B cell (primary cell): ENCODE measurements around the gene JMY.

ENCODE experiments used
- CTCF ChIP-seq: fragments of 200-600 bp; IDR thresholded peaks from one replicate; pipeline ENCODE4 v1.8.0; 2022; ENCODE audit warnings: antibody characterized with exemption, mild to moderate bottlenecking
- EZH2 ChIP-seq: IDR thresholded peaks from 2 replicates; pipeline ENCODE4 v1.6.1; 2012; ENCODE audit warnings: borderline replicate concordance, low read depth, mild to moderate bottlenecking, moderate library complexity, low read length; ENCODE audit not compliant: insufficient read depth, poor library complexity, severe bottlenecking

DNA sequence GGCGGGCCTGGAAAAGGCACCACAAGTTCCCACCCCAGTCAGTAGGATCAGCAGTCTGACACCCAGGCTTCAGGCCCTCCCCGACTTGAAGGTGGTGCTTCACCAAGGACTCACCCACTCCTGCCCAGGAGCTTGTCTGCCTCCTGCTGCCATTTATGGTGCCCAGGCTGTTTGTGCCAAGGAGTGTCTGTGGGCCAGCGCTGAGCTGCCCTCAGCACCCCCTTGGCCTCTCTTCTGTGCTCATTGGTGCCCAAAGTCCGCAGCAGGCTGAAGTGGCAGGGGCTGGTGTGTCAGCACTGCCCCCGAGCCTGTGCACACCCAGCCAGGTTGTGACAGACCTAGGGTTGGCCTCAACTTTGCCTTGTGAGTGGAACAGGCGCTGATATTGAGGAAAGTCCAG lies 23.5 kb downstream of the JMY start:
- TF ChIP-seq CTCF (no peak), EZH2 (no peak)
